GM18498 (cell line): ENCODE data around the gene MANF.

Experiments
- ATAC-seq: cut with Tn5 transposase; IDR thresholded peaks from one replicate; pipeline ENCODE4 v1.9.1; 2021; ENCODE audit warnings: mild to moderate bottlenecking, moderate library complexity; ENCODE audit not compliant: unreplicated experiment

MANF gene

DNA sequence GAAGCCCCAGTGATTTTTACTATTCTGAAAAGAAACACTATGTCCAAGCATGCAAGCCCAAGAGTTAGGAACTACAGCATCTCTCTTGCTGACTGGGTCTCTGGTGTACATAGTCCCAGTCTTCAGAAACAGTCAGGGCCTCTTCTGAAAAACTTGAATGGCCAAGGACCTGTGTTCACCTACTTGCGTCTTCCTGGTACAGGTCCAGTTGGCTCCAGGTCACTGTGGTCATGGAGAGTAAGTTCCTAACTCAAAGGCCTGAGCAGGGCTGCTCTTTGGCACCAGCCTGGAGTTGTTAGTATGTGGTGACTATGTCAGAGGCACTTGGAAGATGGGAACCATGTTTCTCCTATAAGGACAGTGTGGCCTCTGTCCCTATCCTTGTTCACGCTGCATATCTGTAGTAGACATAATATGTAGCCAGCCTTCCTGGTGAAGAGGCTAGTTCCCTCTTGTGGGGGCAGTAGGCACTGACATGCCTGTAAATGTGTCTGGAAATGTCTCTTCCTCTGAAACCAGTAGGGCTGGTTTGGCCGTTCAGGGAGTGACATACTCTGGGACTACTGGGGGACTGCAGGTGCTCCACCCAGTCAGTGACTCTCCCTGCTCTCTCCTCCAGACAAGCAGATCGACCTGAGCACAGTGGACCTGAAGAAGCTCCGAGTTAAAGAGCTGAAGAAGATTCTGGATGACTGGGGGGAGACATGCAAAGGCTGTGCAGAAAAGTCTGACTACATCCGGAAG lies 3.4 kb downstream of the MANF start:
- ATAC-seq: no peak

DNA sequence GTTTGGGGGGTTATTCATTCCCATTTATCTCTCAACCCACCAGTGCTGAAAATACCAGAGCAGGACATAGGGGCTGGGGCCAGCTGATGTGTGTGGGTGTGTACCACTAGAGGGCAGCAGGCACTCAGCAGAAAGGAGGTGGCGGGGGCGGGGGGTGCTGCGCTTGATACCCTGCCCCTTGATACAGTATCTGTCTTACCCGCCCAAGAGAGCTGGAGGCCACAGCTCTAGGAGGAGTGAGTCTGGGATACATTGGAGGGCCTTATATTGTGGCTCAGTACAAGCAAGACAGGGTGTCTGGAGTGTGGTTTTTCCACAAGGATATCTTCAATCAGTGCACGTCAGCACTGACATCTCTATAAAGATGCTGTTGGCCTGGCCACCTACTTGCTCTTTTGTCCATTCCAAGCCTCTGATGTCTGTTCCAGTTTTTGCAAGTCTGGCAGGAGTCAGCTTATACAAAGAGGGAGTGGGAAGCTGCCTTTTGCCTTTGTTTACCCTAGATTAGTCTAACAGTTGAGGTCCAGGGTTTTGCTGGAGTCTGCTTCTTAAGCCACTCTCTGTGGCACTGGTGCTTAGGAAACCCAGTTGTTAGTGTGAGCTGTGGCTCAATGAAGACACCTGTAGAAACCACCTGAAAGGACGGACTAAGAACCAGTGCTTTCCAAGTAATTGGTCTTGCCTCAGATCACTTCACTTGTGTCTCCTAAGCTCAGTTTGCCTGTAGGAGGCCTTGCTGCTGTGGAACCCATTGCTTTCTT lies 4.5 kb downstream of the MANF start:
- no peak for ATAC-seq

DNA sequence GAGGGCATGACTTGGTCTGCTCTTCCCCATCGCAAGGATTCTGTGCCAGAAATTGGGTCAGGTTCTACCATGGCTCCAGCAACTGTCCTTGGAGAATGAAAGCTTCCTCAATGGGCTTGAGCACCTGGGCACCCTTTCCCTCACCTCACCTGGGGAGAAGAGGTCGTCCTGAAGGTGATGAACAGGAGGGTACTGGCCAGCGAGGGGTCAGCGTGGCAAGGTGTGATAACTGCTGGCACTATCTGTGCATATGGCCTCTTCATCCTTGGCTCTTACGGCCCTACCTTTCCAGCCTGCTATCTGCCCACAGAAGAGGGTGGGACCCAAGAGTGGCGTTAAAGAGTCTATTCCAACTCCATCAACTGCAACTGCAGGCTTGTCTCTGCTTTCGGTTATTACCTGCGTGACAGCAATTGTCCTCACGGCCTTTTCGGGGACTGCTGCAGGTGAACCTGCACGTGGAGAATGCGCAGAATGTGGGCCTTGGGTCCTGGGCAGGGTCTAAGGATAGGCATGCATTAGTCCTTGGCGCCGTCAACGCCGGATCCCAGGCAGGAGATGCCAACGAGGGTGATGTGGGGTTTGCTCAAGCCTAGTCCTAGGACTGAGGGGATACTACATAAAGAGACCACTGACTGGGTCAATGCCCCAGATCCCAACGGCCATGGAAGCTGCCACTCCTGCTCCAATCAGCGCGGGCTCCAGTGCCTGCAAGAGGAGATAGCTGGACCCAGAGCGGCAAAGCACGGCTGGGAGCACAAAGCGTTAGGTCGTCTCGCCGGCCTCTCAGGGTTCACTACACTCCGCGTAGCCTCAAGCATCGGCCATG lies 5.4 kb downstream of the MANF start:
- peak; percentile 9 for ATAC-seq

DNA sequence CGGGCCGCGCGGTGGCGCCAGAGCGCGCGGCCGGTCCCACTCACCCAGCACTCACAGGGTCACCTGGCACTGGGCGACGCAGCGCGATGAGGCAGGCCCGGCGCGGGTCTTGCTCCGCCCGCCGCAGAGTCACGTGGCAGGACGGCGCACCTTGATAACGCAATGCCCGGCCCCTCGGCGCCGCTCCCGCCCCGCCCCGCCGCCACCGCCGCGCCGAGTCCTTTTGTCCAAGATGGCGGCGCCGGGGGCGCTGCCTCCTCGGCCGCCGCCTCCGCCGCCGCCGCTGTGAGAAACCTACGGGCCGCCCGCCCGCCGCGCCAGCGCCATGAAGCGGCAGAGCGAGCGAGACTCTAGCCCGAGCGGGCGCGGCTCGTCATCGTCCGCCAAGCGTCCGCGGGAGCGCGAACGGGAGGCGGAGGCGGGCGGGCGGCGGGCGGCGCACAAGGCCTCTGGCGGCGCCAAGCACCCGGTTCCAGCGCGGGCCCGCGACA lies 6.0 kb downstream of the MANF start, which contains the start of gene RBM15B:
Gene RBM15B, plus strand, starts transcription at position 211 of the 491 bp plus-strand sequence. Its CDS starts 115 bp downstream, at position 326.
- peak; percentile 92 for ATAC-seq

DNA sequence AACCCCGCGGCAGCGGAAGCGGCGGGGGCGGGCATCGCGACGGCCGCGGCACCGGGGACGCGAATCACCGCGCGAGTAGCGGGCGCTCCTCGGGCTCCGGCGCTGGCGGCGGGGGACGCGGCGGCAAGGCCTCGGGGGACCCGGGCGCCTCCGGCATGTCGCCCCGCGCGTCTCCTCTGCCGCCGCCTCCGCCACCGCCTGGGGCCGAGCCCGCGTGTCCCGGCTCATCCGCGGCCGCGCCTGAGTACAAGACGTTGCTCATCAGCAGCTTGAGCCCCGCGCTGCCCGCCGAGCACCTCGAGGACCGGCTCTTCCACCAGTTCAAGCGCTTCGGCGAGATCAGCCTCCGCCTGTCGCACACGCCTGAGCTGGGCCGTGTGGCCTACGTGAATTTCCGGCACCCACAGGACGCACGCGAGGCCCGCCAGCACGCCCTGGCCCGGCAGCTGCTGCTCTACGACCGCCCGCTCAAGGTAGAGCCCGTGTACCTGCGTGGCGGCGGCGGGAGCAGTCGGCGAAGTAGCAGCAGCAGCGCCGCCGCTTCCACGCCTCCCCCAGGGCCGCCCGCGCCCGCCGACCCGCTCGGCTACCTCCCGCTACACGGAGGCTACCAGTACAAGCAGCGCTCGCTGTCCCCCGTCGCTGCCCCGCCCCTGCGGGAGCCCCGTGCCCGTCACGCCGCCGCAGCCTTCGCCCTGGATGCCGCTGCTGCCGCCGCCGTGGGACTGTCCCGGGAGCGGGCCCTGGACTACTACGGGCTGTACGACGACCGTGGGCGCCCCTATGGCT lies 6.7 kb downstream of the MANF start:
- ATAC-seq: peak; percentile 20

DNA sequence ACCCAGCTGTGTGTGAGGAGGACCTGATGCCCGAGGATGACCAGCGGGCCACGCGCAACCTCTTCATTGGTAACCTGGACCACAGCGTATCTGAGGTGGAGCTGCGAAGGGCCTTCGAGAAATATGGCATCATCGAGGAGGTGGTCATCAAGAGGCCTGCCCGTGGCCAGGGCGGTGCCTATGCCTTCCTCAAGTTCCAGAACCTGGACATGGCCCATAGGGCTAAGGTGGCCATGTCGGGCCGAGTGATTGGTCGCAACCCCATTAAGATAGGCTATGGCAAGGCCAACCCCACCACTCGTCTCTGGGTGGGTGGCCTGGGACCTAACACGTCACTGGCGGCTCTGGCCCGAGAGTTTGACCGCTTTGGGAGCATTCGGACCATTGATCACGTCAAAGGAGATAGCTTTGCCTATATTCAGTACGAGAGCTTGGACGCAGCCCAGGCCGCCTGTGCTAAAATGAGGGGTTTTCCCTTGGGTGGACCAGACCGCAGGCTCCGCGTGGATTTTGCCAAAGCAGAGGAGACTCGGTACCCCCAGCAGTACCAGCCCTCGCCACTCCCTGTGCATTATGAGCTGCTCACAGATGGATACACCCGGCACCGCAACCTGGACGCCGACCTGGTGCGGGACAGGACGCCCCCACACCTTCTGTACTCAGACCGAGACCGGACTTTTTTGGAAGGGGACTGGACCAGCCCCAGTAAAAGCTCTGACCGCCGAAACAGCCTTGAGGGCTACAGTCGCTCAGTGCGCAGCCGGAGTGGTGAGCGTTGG lies 7.5 kb downstream of the MANF start:
- no peak for ATAC-seq

DNA sequence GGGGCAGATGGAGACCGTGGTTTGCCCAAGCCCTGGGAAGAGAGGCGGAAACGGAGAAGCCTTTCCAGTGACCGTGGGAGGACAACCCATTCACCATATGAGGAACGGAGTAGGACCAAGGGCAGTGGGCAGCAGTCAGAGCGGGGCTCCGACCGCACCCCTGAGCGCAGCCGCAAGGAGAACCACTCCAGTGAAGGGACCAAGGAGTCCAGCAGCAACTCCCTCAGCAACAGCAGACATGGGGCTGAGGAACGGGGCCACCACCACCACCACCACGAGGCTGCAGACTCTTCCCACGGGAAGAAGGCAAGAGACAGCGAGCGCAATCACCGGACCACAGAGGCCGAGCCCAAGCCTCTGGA lies 8.0 kb downstream of the MANF start:
- no peak for ATAC-seq

DNA sequence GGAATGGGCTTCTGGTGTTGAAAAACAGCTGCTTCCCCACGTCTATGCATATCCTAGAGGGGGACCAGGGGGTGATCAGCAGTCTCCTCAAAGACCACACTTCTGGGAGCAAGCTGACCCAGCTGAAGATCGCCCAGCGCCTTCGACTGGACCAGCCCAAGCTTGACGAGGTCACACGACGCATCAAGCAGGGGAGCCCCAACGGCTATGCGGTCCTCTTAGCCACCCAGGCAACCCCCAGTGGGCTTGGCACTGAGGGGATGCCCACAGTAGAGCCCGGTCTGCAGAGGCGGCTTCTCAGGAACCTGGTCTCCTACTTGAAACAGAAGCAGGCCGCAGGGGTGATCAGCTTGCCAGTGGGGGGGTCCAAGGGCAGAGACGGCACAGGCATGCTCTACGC lies 8.5 kb downstream of the MANF start:
- ATAC-seq: no peak

DNA sequence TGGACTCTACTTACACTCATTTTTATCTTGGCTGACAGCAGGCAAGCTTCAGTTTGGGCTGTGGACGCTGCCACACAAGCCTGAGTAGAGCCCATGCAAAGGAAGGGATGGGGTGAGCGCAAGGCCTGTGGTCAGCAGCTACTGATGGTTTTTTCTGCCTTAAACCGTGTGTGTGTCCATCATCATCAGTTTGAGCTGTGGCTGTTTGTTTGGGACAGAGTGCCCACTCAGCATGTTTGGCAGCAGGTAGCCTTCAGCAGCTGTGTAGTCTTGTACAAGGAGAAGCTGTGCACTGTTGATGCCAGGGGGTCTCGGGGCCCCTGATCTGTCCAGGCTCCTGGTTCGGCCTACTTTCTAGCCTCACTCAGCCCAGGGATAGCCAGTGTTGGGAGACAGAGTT lies 9.4 kb downstream of the MANF start:
- no peak for ATAC-seq

DNA sequence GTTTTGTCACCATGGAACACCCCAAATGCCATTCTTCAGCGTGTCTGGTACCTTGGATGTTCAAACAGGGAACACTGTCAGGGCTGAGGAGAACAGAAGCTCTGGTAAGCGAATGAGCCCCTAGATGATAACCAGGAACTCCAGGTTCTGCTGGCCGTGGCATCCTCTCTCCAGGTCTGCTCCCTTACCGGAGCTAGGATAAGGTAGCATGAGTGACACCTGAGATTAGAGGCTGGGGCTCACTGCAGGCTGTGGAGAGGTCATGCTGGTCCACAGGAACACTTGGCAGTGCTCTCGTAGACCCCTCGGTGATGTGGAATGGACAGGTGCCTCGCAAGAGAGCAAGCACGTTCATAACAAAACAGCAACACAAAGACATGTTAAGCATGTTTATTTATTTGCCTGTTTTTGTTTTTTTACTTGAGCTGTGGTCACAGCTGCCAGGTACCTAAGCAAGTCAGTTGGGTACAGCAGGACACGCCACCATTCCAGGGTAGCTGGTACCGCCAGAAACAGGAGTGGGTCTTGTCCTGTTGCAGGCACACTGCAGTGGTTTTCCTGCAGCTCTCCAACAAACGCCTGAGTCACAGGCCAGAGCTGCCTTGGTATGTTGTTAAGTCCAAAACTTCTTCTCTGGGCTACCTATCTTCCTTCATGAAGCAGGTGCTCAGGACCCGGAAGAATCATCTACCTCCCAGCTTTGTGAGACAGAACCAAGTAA lies 10.6 kb downstream of the MANF start:
- no peak for ATAC-seq

DNA sequence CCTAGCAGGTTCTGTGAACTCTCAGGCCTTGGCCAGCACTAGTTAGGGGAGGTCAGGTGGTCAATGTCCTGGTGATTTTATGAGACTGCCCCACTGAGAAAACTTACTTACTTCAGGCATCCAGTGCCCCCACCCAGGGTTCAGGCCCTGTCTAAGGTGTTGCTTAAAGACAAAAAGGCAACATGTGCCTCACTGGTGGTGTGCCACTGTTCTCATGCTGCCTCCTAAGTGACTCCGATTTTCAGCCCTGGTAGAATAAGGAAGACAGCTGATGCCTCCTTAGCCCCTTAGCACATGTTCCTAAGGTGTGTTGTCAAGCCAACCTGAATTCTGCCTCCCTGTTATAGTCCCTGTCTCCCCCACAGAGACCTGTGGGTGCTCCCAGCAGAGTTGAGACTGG lies 11.3 kb downstream of the MANF start:
- ATAC-seq: no peak

DNA sequence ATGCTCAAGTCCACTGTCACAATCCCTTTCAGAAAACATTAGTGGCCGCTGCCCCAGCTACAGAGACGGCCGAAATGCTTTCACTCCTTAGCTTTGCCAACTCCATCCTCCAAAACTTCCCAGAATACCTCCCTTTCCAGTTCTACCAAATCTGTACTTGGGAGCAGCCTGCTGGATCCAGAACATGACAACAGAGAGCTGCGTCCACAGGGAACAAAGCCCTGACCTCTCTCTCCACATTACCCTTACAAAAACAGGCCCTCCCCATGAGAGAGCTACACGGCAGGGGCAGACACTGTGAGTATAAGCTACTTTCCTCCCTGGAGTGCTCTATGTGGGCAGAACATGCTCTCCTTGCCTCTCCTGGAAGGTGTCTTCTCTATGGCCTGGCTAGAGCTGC lies 12.3 kb downstream of the MANF start:
- no peak for ATAC-seq

DNA sequence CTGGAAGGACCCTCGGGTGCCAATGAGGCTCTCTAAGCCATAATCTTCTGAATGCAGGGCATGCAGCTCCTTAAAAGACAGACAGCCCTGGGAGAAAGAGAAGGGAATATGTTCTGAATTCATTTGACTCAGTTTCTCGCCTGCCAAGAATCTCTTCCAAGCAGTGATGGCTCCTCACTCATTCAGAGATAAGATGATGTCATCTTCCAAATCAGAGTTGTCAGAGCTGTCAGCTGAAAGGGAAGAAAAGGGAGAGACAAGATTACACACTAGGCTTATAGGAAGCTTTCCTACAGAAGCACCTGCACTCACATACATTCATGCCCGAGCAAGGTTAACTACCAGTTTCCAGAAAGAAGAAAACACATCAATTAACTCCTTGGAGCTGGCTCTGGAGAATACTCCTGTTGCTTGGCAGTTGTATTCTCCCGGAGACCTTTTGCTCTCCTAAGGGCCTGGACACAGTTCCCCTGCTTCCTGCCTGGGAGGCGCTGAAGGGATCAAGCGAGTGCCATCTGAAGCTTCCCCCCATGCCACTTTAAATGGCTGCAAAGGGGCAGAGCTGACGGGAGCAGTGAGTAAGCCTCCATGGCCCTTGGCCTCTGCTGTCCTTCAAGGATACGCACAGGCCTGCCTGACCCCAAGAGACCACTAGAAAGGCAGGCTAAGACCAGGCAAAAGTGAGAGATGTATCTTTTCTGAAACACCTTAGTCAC lies 13.7 kb downstream of the MANF start:
- ATAC-seq: no peak

DNA sequence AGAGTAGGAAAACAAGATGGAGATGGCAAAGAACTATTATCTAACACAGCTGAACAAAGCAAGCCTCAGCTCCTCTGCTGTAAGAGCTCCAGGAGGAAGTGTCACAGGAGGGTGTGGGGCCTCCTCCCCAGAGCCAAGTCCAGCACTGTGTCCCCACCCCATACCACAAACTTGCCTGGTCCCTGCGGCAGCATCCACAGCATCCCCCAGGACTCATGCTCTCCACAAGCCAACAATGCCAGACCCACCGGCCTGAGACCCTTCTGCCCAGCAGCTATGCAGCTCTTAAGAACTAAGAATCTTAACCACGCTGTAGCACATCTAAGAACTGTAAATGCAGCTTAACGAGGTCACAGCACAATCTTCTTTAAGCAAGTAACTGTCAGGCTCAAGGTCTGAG lies 15.1 kb downstream of the MANF start:
- no peak for ATAC-seq

DNA sequence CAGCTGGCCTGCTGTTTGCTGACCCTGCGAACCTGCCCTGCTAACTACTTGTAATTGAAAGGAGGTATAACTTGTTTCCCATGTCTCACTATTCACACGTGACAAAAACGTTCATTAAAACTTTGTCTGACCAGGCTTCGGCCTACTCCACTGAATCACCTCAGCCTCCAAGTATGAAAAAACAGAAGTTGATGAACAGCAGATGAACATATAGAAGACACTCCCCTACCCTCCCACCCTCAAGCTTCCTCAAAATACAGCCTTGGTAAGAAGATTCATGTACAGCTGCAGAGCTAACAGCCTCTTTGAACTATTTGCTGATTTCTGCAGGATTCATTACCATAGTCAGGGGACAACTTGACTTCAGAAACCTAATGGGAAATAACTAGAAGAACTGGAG lies 16.6 kb downstream of the MANF start:
- ATAC-seq: no peak

DNA sequence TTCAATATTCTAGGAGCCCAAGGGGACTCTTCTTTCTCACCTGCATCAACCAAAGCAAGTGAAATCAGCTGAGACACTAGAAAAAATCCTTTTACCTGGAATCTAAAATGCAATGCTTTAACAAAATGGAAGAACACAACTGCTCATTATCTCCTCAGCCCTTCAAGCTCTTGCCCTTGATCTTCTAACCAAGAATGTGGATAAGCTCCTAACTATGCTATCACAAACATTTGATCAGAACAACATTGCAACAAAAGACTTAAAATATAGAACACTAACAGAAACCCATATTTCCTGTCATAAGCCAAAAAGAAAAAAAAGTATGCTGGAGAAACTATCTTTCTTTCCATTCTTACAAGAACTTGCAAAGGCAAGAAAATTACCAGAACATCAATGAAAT lies 18.6 kb downstream of the MANF start:
- no peak for ATAC-seq

DNA sequence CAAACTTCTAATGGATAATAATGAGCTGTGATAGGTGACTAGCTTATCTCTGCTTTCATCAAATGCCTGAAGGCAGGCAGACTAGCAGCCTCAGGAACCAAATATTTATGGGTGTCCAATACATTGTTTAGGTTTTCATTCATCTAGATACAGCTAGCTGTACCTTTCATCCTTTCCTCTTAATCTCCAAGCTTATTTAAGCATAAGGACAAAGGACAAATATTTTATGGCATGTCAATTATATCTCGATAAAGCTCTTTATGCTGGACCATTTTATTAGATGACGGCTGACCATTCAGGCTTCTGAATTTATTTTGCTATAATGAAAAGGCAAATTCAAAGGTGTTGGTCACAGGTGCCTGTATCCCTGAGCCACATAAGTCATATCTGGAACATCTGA lies 22.9 kb downstream of the MANF start:
- ATAC-seq: no peak

DNA sequence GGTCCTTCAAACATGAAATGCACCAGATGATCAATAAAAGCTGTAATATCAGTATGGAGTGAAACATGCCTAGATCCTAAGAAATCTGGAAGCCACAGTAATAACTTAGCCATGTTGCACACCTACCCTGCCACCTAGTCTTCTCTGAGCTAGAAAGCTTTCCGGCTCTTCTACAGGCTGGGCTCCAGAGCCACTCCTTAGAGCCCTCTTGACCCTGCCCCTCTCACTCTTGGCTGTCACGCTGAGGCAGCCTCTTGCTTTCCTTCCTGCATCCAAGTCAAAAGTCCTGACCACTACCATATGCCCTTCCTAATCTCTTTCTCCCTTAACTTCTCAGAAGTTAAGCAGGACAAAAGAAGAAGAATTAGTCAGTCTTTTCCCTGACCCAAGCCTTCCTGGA lies 23.7 kb downstream of the MANF start:
- ATAC-seq: no peak

DNA sequence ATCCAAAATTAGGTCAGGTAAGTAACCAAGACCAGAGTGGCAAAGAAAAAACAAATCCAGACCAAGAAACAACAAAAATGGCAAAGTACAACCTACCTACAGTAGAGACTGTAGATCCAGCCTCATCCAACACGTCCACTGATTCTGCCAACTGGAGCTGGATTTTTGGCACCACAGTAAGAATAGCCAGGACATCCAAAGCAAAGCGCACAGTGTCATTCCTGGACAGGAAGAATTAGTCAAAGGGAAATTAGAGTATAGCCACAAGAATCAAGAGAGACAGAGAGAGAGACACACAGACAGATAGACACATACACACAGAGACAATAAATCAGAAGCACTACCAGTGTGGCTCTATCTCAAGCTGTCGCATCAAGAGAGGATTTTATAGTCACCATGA lies 37.1 kb downstream of the MANF start:
- ATAC-seq: no peak
